Measurements from ENCODE around the gene POU6F2.

POU6F2 gene

GRCh38 chr7:39164887-39165286 lies 187.2 kb downstream of the POU6F2 start:
- DNase-seq (ENCODE audit: low read depth) = no peak
- TF ChIP-seq CTCF (conservative IDR thresholded peaks at IDR 0.05; ENCODE audit: low read depth, low read length) = no peak
- no peak overlapping the region for H3K4me3 ChIP-seq (ENCODE audit: low read depth, low read length)

- DNase-seq (ENCODE audit: low read depth) = no peak
- no peak for TF ChIP-seq CTCF (conservative IDR thresholded peaks at IDR 0.05; ENCODE audit: low read depth, low read length)
- no peak overlapping the region for H3K4me3 ChIP-seq (ENCODE audit: low read depth, low read length)
Measured at GRCh38 chr7:39168403-39169098, 190.8 kb downstream of the POU6F2 start.

- TF ChIP-seq CTCF (conservative IDR thresholded peaks at IDR 0.05; ENCODE audit: low read depth, low read length) = no peak
- no peak overlapping the region for H3K4me3 ChIP-seq (ENCODE audit: low read depth, low read length)
- DNase-seq (ENCODE audit: low read depth) = no peak
Measured at GRCh38 chr7:39172137-39172536, 194.4 kb downstream of the POU6F2 start.

GRCh38 chr7:39181398-39181797 lies 203.7 kb downstream of the POU6F2 start:
- no peak for TF ChIP-seq CTCF (conservative IDR thresholded peaks at IDR 0.05; ENCODE audit: low read depth, low read length)
- DNase-seq (ENCODE audit: low read depth) = no peak
- H3K4me3 ChIP-seq (ENCODE audit: low read depth, low read length) = no peak overlapping the region

- no peak overlapping the region for H3K4me3 ChIP-seq (ENCODE audit: low read depth, low read length)
- DNase-seq (ENCODE audit: low read depth) = no peak
- no peak for TF ChIP-seq CTCF (conservative IDR thresholded peaks at IDR 0.05; ENCODE audit: low read depth, low read length)
Measured at GRCh38 chr7:39183796-39184195, 206.1 kb downstream of the POU6F2 start.

GRCh38 chr7:39184391-39184790 lies 206.7 kb downstream of the POU6F2 start:
- no peak for TF ChIP-seq CTCF (conservative IDR thresholded peaks at IDR 0.05; ENCODE audit: low read depth, low read length)
- DNase-seq (ENCODE audit: low read depth) = no peak
- no peak overlapping the region for H3K4me3 ChIP-seq (ENCODE audit: low read depth, low read length)

GRCh38 chr7:39186131-39186530 lies 208.4 kb downstream of the POU6F2 start:
- TF ChIP-seq CTCF (conservative IDR thresholded peaks at IDR 0.05; ENCODE audit: low read depth, low read length) = no peak
- no peak for DNase-seq (ENCODE audit: low read depth)
- no peak overlapping the region for H3K4me3 ChIP-seq (ENCODE audit: low read depth, low read length)

Data from choroid plexus epithelial cell (primary cell).